ENCODE results near the gene DUOXA1.

DUOXA1 gene, protein sequence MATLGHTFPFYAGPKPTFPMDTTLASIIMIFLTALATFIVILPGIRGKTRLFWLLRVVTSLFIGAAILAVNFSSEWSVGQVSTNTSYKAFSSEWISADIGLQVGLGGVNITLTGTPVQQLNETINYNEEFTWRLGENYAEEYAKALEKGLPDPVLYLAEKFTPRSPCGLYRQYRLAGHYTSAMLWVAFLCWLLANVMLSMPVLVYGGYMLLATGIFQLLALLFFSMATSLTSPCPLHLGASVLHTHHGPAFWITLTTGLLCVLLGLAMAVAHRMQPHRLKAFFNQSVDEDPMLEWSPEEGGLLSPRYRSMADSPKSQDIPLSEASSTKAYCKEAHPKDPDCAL

DNA sequence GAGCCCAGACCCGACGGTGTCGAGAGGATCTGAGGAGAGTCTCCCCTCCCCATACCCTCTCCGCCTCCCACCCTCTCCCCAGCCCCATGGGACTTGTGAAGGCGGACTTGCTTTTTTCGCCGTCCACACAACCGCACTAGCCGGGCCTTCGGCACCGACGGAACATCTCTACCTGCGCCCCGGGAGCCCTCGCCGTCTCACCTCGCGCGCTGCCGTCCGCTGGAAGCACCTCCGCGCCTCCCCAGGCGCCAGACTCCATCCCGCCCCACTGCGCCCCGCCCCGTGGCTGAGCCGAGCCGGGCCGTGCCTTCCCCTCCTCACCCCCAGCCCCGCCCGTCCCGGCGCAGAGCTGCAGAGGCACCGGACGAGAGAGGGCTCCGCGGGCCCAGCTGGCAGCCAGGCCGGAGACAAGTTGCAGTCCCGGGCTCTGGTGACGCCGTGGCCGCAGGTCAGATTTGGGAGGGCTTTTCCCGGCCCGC is at the start of gene DUOXA1, which contains the start of gene DUOX1:
Gene DUOXA1, minus strand, starts transcription at position 229 of the 479 bp plus-strand sequence. CDS start 6,865 bp downstream, outside the sequence.
Gene DUOX1, plus strand, starts transcription at position 344 of the 479 bp plus-strand sequence. CDS start 1,973 bp downstream, outside the sequence.
- no peak for DNase-seq (ENCODE audit: low read depth in 2 of 2)

DNA sequence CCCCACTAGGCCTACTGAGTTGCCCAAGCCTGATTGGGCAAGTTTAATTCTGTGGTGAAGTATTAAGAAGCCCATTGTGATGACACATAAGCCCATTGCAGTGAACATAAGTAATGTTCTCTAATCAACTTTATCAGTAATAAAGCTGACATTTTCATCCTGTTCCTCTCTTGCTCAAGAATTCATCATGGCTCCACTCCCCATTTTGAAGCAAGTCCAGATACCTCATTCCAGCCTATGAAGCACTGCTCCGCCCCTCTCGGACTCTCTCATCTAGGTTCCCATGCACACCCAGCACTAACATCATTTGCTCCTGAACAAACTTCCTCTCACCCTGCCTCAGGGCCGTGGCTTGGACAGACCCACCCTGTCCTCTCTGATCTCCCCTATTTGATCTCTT is 47.6 kb upstream of the DUOXA1 start:
- no peak for DNase-seq (ENCODE audit: low read depth in 2 of 2)

DNA sequence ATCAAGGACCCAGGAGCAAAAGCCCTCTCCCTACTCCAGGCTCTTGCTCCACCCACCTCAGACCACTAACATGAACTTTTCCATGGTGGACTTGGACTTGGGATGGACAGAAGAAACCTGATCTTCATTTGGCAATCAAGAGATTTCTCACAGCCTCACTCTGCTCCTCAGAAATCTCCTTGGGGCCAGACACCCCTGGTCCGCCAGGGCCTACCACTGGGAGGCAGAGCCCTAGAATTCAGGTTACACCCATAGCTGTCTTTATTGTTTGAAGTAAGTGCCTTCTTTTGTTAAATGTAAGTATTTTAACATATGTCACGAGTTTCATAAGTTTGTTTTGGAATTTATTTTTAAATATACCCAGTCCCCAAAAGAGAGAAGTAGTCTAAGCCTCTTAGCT is 44.9 kb upstream of the DUOXA1 start:
- no peak for DNase-seq (ENCODE audit: low read depth in 2 of 2)

DNA sequence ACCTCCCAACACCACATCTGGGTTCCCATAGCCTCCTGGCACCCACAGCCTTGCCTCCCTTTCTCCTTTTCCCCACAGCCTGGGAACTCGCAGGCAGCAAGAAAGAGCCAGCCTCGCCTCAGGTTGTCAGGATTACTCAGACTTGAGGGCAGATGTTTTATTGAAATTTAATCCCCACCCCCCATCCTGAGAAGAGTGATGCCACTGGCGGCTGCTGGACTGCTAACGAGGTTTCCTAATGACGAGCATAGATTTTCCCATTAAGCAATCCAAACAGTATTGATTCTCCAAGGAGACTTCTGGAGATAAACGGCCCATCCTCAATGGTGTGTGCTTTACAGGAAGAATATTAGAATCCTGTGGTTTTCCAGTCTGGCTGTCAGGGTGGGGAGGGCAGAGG is 44.4 kb upstream of the DUOXA1 start:
- no peak for DNase-seq (ENCODE audit: low read depth in 2 of 2)

DNA sequence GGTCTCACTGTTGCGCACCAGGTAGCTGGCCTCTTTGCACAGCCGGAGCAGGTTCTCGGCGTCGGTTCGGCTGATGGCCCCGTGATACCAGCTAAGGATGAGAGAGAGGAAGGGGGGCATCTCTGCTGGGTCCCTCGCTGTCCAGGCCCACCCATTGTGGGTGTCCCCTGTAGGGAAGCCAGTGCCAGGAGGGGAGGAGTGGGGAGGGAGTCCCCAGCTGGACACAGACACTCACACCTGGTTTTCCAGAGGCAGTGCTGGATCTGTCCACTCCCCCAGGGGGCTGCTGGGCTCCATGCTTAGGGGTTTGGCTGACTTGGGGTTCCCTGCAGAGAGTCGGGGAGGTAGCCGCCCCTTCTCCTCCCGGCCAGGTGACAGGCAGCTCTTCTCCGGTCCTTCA is 42.2 kb upstream of the DUOXA1 start:
- no peak for DNase-seq (ENCODE audit: low read depth in 2 of 2)

DNA sequence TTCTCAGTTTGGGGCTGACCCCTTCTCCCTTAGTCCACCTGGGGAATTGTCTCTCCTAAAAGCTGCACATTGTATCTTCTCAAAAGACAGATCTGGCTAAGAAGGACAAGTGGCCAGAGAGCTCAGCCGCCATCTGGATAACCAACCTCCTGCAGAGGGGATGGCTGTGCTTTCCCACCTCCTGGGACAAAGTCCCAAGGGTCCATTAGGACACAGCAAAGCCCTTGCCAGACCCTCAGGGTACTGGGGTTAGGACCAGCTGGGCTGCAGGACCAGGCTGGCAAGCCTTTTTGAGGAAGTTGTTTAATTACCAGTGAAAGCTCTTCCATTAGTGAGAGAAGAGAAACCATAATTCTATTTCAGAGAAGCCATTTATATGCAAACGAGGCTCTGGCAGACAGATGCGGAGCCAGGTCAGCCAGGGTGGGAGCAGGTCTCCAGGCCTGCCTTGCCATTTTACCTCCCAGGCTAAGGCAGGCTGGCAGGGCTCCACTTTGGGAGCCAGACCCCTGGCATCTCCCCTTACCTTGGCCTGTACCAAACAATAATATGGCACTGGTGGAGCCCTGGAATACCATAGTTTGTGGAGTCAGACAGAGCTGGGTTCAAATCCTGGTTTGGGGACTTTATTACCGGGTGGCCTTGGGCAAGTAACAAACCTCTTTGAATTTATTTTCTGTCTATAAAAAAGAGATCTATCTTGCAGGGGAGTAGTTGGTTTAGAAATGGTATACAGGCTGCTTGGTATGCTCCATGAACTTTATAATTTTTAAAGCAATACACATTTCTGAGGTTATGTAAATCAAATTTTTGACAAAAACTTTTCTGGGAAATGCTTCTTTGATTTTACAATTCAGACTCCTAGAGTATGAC is 40.2 kb upstream of the DUOXA1 start:
- DNase-seq (ENCODE audit: low read depth in 2 of 2) = no peak

DNA sequence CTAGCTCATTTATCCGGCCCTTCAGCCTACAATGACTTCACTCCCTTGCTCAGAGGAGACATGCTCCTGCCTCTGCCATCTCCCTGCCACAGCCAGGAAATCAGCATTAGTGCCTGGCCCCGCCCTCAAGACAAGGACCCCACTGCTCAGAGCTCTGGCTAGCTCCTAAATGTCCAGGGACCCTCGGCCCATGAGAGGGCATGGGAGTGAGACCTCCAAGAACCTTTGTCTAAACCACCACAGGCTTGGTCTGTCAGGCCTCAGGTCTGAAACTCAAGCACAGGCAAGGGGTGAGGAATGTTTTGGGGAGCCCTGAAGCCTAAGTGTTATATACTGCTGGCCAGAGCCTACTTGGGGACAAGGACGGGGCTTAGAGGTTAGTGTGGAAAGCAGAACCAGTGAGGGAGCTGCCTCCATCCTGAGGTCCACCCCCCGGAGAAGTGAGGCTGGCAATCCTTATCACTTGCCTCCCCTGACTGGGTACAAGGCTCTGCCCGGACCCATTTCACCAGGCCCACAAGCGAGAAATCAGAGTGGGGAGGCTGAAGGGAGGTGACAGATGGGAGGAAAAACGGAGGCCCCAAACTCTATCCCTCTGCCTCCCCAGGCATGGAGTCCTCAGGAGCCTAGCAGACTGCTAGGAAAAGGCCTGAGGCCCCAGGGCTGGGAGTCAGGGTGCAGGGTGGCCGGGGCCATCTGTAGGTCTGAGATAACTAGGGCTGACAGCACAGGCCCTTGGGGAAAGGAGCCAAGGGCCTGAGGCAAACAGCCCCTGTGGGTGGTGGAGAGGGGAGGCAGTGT is 39.3 kb upstream of the DUOXA1 start:
- DNase-seq (ENCODE audit: low read depth in 2 of 2) = no peak

DNA sequence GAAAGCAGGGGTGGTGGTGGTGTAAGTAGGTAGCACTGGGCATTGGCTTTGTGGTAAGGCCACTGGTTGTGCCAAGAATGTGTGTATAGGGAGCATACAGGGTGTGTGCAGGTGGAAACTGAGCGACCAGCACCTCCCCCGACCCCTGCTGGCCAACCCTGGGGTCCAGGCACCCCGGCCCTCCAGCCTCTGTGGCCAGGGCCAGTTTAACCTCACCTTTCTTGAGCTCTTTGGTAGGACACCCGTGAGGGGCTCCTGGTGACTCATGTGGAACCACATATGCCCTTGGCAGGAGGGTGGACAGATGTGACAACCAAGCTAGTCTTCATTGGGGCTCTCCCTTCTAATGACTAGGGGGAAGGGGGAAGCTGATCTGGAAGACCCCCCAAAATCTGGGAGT is 38.6 kb upstream of the DUOXA1 start:
- no peak for DNase-seq (ENCODE audit: low read depth in 2 of 2)

DNA sequence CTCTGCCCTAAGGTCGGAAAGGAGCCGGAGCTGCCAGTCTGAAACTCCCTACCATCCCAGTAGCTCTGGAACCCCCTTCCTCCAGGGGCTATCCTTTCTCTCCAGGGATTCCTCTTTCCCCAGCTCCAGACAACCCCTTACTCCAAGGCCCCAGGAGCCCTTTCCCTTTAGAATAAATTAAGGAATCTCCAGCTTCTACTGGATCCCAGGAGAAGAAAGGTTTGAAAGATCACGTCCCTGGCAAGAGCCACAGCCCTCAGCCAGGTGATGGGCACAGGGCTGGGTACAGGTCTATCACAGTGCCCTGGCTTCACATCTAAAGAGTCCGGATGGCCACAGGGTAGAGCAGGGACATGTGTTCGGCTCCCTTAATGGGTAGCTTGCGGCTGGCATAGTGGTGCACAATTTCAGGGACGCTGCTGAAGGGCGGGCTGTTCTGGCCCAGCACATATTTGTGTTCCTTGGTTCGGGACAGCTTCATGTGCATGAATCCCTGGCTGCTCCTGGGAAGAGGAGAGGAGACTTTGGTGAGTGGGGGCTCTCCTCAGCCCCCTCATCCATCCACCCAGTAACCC is 38.0 kb upstream of the DUOXA1 start:
- no peak for DNase-seq (ENCODE audit: low read depth in 2 of 2)

DNA sequence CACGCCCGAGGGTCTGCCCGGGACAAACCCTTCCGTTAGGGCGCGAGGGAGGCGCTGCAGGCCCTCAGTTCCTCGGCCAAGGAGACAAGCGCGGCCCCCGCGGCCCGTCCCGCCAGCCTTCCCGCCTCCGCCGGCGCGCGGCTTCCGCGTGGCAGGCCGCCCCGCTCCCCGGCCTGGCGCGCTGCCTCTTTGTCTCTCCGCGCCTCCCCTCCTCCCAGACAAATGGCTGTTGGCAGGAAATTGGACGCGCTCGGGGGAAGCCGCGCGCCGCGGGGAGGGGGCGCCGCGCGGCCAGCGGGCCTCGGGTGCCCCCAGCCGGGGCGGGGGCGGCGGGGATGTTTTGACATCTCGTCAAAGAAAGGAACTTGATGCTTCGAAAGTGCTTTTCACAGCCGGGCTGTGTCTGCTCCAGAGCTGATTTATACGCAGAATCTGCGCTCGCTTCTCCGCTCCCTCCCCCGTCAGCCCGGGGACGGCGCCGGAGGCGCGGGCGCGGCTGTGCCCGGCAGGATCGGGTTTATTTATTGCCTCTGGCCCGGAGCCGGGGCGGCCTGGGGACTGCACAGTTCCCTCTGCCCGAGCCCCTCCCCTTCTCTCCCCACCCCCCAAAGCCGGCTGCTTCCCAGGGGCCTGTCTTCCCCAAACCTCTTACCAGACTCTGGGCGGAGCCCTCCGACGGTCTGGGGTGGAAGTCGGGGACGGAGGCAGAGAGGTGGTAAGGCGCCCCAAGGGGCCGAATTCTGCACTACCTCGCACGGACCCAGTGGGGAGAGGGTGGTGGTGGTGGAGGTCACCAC is 37.4 kb upstream of the DUOXA1 start:
- DNase-seq (ENCODE audit: low read depth in 2 of 2) = peak; percentile 65 to 69

DNA sequence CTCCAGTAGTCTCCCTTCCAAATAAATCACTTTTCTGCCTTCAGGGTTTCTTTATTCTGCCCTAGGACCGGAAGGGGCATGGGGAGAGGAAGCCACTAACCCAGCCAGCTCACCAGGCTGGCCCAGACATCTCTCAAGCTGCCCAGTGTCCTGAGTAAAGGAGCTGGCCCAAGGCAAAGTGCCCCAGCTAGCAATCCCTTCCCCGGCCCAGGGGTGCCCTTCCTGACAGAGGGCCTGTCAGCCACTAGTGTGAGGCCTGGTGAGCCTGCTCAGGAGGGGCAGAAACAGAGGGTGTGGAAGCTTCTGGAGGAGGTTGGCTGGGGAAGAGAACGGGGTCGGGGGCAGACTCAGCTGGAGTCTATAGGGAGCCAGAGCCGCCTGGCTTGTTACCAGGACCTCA is 35.9 kb upstream of the DUOXA1 start:
- DNase-seq (ENCODE audit: low read depth in 2 of 2) = no peak

DNA sequence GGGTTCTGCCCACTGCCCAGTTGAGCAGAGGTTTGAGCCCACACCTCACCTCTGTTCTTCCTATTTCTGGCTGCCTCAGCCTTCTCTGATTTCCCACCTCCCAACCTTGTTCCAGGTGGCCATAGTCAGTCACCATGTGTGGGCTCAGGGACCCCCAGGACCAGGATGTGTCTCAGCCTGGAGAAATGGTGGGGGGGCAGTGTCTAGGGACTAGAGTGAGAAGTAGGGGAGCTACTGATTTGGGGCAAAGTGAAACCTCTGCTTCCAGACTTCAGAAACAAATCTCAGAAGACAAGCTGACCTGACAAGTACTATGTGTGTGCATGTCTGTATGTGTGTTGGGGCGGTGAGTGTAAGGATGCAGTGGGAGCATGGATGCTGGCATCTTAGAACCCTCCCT is 35.2 kb upstream of the DUOXA1 start:
- no peak for DNase-seq (ENCODE audit: low read depth in 2 of 2)

DNA sequence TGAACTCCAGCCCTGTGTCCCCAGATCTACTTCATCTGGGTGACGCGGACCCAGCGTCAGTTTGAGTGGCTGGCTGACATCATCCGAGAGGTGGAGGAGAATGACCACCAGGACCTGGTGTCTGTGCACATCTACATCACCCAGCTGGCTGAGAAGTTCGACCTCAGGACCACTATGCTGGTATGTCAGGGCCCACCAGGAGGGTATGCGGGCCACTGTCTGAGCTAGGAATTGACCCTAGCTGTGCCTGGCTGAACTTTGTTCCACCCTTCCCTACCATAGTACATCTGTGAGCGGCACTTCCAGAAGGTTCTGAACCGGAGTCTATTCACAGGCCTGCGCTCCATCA is 33.8 kb upstream of the DUOXA1 start:
- DNase-seq (ENCODE audit: low read depth in 2 of 2) = no peak

DNA sequence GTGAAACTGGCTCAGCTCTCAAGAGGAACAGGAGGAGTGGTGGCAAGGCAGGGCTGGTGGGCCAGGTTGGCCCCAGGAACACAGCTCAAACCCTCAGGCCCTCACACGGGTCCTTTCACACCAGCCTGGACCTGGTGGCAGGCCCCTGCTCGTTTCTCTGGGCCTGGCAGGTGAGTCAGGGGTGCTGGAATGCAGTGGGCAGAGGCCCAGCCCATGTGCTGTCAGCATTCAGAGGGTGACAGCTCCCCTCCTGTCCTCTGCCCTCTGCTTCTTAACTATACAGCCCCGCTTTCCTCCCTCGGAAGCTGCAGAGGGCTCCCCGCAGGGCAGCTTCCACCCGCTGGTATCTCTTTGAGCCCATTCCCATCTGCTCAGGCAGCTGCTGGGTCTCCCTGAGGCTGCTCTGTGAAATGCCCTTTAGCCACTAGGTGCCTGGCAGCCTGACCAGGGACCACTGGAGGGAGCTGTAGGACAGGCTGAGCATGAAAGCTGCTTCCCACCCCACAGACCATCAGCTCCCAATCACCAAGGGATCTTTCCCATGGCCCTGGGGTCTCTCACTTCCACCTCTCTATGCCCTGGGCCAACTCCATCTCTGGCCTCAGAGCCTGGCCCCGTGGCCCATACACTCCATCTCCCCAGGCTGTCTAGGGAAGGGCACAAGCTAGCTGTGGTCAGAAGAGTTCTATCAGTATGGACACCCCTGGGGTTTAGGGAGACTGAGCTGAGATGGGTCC is 33.3 kb upstream of the DUOXA1 start:
- DNase-seq (ENCODE audit: low read depth in 2 of 2) = peak; percentile 37 to 41

DNA sequence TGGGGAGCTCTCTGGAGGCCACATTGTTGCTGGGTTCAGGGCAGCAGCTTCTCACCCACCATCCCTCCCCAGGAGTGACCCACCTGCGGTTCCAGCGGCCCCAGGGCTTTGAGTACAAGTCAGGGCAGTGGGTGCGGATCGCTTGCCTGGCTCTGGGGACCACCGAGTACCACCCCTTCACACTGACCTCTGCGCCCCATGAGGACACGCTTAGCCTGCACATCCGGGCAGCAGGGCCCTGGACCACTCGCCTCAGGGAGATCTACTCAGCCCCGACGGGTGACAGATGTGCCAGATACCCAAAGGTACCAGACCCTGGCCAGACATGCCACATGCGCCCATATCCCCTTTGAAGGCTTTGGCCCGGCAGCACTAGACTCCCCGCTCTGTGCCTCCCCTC is 32.0 kb upstream of the DUOXA1 start:
- no peak for DNase-seq (ENCODE audit: low read depth in 2 of 2)

DNA sequence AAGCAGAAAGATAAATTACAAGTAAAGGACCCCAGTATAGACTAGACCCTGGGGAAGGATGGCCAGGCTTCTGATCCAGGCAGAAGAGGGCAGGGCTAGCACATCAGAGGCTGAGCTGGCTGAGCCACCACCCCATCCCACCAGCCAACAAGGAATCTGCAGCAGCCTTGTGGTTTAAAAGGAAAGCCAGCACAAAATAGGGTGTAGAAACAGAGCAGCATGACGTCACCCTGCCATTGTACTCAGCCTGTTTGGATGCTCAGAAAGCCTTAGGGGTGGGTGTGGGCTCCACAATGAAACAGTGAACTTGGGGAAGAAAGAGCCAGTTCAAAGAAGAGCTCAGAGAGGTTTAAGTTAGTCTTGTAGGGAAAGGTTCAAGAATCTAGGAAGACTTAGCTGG is 28.3 kb upstream of the DUOXA1 start:
- no peak for DNase-seq (ENCODE audit: low read depth in 2 of 2)

DNA sequence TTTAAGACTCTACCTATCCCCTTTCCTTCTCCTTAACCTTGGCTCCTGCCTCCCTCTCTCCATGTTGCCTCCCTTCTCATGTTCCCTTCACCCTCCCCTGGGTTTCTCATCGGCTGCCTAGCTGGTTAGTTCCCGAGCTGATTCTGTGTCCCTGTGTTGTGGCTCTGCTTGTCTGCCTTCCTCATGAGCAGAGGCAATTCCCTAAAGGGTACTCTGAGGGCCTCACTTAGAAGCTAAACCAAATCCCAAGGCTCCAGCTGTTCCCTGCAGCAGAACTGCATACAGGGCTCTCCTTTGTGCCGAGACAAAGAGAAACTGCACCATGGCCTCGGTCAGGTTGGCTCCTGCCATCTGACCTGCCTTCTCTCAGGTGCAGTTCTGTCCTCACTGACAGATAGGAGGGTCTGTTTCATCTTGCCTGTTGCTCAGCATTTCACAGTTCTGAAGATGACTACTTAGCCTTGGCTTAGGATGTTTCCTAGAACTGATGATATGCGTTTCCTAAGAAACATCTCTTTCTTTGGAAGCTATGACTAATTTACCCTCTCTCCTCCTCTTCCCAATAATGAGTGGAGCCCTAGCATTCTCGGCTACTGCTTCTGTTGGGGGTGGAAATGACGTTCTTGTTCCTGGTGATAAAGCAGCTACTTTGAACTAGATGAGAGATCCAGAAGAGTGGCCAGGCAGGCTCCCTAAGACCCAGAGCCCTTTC is 27.2 kb upstream of the DUOXA1 start:
- DNase-seq (ENCODE audit: low read depth in 2 of 2) = no peak

DNA sequence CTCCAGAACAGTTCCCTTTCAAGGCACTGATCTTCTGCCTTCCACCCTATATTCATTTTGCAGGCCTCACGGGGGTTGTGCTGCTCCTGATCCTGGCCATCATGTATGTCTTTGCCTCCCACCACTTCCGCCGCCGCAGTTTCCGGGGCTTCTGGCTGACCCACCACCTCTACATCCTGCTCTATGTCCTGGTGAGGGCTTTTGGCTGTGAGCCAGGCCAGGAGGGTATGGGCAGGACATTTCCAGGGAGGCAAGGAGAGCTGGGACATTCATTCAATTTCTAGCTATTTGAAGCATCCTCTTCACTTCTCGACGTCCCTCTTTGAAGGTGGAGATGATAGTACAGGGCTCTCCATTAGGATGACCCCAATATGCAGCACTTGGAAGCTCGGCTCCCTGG is 26.1 kb upstream of the DUOXA1 start:
- DNase-seq (ENCODE audit: low read depth in 2 of 2) = no peak

DNA sequence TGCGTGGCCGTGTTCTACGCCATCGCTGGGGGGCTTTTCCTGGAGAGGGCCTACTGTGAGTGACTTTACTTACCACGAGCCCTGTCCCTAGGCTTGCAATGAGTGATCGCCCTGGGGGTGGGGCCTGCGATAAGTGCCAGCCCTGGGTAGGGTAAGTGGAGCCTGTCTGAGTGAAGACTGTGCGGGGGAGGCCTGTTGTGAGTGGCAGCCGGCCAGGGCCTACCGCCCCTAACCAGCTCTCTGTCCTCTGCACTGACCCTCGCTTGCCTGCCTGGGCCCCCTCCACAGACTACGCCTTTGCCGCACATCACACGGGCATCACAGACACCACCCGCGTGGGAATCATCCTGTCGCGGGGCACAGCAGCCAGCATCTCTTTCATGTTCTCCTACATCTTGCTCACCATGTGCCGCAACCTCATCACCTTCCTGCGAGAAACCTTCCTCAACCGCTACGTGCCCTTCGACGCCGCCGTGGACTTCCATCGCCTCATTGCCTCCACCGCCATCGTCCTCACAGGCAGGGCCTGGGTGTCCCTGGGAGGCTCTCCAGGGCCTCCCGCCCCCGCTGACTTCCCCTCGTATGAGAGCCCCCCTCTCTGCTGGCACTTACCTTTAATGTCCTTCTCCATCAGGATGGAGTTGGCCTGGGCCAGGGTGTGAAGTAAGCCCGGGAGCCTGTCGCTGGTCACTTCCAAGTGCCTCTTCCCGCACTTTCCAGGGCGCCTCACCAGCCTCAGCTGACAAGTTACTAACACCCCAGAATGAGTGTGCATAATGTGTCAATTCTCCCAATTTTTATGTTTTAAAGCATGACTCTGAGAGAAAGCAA is 22.5 kb upstream of the DUOXA1 start:
- no peak for DNase-seq (ENCODE audit: low read depth in 2 of 2)

Data from stimulated activated CD4-positive, alpha-beta T cell treated with anti-CD3 and anti-CD28 coated beads, Interleukin-1b, Interleukin-23, amount 100 ng/mL, for 4 hours (primary cell).